ENCODE measurements around the gene DMD. TPM values are rescaled to one million over a fixed set of nuclear protein-coding genes. Genes with fewer than 3 reads are reported as not detected.
A peak's percentile ranks its signal among the peaks of the same experiment; 100 is the strongest.

The DMD gene
- polyA plus RNA-seq, 1 donor from 2014 or later, result 21.6 TPM

DNA sequence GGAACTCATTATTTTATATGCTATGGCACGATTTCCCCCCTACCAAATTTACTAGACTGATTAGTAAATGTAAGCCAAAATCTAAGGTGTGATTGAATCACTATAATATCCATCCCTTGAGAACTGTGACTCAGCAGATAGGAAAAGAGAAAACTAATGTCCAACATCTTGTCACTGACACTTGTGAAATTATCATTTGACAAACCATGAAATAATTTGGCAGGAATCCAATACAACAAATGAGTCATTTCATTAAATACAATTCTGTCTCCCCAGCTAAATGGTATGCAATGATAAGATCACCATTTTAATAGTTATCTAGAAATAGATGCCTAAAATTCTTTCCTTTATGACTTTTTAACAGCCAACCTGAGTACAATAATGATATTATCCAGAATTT is 462.3 kb downstream of the DMD start:
- no peak overlapping the region for H2AFZ ChIP-seq (ENCODE audit: low read depth, low read length)
- H3F3A ChIP-seq (ENCODE audit: insufficient read depth, low read length, poor library complexity, severe bottlenecking), result no peaks in the 10 kb centered on the region
- H3K4me3 ChIP-seq (ENCODE audit: low read length), result no peak overlapping the region
- no peaks in the 10 kb centered on the region for H3K9me3 ChIP-seq (ENCODE audit: low read length)
- TF ChIP-seq SMC3 (conservative IDR thresholded peaks at IDR 0.05; ENCODE audit: poor library complexity), result no peak
- TF ChIP-seq POLR2AphosphoS5 (IDR thresholded peaks at IDR 0.05), result no peak
- TF ChIP-seq MXI1 (conservative IDR thresholded peaks at IDR 0.05; ENCODE audit: poor library complexity, severe bottlenecking), result no peak
- TF ChIP-seq, protein P1, sequence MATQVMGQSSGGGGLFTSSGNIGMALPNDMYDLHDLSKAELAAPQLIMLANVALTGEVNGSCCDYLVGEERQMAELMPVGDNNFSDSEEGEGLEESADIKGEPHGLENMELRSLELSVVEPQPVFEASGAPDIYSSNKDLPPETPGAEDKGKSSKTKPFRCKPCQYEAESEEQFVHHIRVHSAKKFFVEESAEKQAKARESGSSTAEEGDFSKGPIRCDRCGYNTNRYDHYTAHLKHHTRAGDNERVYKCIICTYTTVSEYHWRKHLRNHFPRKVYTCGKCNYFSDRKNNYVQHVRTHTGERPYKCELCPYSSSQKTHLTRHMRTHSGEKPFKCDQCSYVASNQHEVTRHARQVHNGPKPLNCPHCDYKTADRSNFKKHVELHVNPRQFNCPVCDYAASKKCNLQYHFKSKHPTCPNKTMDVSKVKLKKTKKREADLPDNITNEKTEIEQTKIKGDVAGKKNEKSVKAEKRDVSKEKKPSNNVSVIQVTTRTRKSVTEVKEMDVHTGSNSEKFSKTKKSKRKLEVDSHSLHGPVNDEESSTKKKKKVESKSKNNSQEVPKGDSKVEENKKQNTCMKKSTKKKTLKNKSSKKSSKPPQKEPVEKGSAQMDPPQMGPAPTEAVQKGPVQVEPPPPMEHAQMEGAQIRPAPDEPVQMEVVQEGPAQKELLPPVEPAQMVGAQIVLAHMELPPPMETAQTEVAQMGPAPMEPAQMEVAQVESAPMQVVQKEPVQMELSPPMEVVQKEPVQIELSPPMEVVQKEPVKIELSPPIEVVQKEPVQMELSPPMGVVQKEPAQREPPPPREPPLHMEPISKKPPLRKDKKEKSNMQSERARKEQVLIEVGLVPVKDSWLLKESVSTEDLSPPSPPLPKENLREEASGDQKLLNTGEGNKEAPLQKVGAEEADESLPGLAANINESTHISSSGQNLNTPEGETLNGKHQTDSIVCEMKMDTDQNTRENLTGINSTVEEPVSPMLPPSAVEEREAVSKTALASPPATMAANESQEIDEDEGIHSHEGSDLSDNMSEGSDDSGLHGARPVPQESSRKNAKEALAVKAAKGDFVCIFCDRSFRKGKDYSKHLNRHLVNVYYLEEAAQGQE (IDR thresholded peaks at IDR 0.05; ENCODE audit: borderline replicate concordance), result no peak
- TF ChIP-seq, protein P2, sequence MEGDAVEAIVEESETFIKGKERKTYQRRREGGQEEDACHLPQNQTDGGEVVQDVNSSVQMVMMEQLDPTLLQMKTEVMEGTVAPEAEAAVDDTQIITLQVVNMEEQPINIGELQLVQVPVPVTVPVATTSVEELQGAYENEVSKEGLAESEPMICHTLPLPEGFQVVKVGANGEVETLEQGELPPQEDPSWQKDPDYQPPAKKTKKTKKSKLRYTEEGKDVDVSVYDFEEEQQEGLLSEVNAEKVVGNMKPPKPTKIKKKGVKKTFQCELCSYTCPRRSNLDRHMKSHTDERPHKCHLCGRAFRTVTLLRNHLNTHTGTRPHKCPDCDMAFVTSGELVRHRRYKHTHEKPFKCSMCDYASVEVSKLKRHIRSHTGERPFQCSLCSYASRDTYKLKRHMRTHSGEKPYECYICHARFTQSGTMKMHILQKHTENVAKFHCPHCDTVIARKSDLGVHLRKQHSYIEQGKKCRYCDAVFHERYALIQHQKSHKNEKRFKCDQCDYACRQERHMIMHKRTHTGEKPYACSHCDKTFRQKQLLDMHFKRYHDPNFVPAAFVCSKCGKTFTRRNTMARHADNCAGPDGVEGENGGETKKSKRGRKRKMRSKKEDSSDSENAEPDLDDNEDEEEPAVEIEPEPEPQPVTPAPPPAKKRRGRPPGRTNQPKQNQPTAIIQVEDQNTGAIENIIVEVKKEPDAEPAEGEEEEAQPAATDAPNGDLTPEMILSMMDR (IDR thresholded peaks at IDR 0.05; ENCODE audit: poor library complexity, severe bottlenecking), result no peak
- no peak for TF ChIP-seq RAD21 (conservative IDR thresholded peaks at IDR 0.05)
- TF ChIP-seq EZH2 (IDR thresholded peaks at IDR 0.05; ENCODE audit: borderline replicate concordance, insufficient read depth, low read length, poor library complexity, severe bottlenecking), result no peak
- no peak for TF ChIP-seq TAF1 (IDR thresholded peaks at IDR 0.05; ENCODE audit: low read depth)
- no peak for TF ChIP-seq EP300 (conservative IDR thresholded peaks at IDR 0.05; ENCODE audit: poor library complexity, severe bottlenecking)
- no peak overlapping the region for H3K4me2 ChIP-seq (ENCODE audit: low read length)
- no peaks in the 10 kb centered on the region for H4K20me1 ChIP-seq (ENCODE audit: insufficient read depth)
- no peaks in the 10 kb centered on the region for H3K9me2 ChIP-seq (ENCODE audit: insufficient read depth, low read length)
- H3K27me3 ChIP-seq (ENCODE audit: insufficient read depth, low read depth, low read length), result no peaks in the 10 kb centered on the region
- no peaks in the 10 kb centered on the region for H3K36me3 ChIP-seq (ENCODE audit: insufficient read depth, low read length)
- H3K9ac ChIP-seq (ENCODE audit: low read length), result no peak overlapping the region
- H3K27ac ChIP-seq (ENCODE audit: low read length), result no peak overlapping the region
- H3K79me2 ChIP-seq (replicated peaks; ENCODE audit: insufficient read depth, low read length), result no peaks in the 10 kb centered on the region

DNA sequence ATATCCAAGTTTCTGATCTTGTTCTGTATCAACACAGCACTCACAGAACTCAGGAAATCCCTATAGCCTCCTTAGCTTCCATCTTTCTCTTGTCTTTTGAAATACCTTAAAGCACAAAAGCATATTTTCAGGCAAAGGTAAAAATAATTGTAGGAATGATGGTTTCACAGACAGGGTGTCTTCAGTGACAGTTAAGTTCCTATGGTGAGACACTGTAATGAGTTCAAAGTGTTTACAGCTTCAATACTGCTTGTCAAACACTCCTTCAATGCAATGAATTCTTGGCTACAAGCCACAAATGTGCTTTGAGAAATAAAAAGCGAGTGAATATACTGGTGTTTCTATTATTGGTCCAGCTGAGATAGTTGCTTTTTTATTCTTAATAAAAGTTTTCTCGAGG is 466.0 kb downstream of the DMD start:
- H4K20me1 ChIP-seq (ENCODE audit: insufficient read depth), result no peaks in the 10 kb centered on the region
- no peak overlapping the region for H3K9ac ChIP-seq (ENCODE audit: low read length)
- no peak overlapping the region for H3K4me2 ChIP-seq (ENCODE audit: low read length)
- H3K9me2 ChIP-seq (ENCODE audit: insufficient read depth, low read length), result no peaks in the 10 kb centered on the region
- no peaks in the 10 kb centered on the region for H3K79me2 ChIP-seq (replicated peaks; ENCODE audit: insufficient read depth, low read length)
- H2AFZ ChIP-seq (ENCODE audit: low read depth, low read length), result no peak overlapping the region
- no peaks in the 10 kb centered on the region for H3K36me3 ChIP-seq (ENCODE audit: insufficient read depth, low read length)
- no peaks in the 10 kb centered on the region for H3K9me3 ChIP-seq (ENCODE audit: low read length)
- no peaks in the 10 kb centered on the region for H3K27me3 ChIP-seq (ENCODE audit: insufficient read depth, low read depth, low read length)
- TF ChIP-seq RAD21 (conservative IDR thresholded peaks at IDR 0.05) (no peak), POLR2AphosphoS5 (IDR thresholded peaks at IDR 0.05) (peak; percentile 82), SMC3 (conservative IDR thresholded peaks at IDR 0.05; ENCODE audit: poor library complexity) (no peak), EP300 (conservative IDR thresholded peaks at IDR 0.05; ENCODE audit: poor library complexity, severe bottlenecking) (peak; percentile 94)
- TF ChIP-seq, protein P1 (IDR thresholded peaks at IDR 0.05; ENCODE audit: borderline replicate concordance), result no peak
- TF ChIP-seq, protein P2 (IDR thresholded peaks at IDR 0.05; ENCODE audit: poor library complexity, severe bottlenecking), result no peak
- H3F3A ChIP-seq (ENCODE audit: insufficient read depth, low read length, poor library complexity, severe bottlenecking), result no peaks in the 10 kb centered on the region
- no peak overlapping the region for H3K27ac ChIP-seq (ENCODE audit: low read length)
- H3K4me3 ChIP-seq (ENCODE audit: low read length), result no peak overlapping the region
